ENCODE measurements around the gene PTPRH. TPM values are rescaled to one million over a fixed set of nuclear protein-coding genes. Genes with fewer than 3 reads are reported as not detected.
A peak's percentile ranks its signal among the peaks of the same experiment; 100 is the strongest.

PTPRH gene
- total and polyA plus RNA-seq, 9 of the 15 experiments (the other 6 are each of a cell fraction or from before 2014, with no cell fraction given): 0.87 to 34.3 (median 22.7) TPM

DNA sequence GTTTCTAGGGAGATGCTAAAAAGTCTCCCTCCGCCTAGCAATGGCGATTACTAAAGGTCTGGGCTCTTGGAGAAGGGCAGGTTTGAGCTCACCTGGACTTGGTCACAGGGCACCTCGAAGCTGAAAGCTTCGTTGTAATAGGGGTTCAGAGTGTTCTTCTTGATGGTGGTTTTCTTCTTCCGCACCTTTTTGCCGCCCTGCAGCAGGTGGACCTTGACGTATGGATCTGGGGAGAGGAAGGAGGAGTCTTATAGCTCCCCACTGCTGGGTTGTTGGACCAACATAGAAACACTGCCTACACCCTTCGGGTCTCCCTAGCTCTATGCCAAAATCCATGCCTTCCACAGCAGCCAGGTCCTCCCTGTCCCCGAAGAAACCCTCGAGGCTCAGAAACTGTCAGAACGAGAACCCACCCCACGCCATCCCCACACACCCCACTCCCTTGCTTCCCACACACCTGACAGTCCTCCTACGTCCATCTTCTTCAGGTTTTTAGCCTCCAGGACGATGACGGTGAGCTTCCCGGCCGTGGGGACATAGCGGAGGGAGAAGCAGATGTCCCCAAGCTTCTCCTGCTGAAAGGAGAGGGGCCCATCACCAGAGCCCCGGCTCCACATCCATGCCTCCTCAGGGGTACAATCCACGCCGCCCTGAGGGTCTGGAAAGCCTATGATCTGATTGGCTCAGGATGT, 34.7 kb downstream of the PTPRH start (continued):
- TF ChIP-seq, protein P1, sequence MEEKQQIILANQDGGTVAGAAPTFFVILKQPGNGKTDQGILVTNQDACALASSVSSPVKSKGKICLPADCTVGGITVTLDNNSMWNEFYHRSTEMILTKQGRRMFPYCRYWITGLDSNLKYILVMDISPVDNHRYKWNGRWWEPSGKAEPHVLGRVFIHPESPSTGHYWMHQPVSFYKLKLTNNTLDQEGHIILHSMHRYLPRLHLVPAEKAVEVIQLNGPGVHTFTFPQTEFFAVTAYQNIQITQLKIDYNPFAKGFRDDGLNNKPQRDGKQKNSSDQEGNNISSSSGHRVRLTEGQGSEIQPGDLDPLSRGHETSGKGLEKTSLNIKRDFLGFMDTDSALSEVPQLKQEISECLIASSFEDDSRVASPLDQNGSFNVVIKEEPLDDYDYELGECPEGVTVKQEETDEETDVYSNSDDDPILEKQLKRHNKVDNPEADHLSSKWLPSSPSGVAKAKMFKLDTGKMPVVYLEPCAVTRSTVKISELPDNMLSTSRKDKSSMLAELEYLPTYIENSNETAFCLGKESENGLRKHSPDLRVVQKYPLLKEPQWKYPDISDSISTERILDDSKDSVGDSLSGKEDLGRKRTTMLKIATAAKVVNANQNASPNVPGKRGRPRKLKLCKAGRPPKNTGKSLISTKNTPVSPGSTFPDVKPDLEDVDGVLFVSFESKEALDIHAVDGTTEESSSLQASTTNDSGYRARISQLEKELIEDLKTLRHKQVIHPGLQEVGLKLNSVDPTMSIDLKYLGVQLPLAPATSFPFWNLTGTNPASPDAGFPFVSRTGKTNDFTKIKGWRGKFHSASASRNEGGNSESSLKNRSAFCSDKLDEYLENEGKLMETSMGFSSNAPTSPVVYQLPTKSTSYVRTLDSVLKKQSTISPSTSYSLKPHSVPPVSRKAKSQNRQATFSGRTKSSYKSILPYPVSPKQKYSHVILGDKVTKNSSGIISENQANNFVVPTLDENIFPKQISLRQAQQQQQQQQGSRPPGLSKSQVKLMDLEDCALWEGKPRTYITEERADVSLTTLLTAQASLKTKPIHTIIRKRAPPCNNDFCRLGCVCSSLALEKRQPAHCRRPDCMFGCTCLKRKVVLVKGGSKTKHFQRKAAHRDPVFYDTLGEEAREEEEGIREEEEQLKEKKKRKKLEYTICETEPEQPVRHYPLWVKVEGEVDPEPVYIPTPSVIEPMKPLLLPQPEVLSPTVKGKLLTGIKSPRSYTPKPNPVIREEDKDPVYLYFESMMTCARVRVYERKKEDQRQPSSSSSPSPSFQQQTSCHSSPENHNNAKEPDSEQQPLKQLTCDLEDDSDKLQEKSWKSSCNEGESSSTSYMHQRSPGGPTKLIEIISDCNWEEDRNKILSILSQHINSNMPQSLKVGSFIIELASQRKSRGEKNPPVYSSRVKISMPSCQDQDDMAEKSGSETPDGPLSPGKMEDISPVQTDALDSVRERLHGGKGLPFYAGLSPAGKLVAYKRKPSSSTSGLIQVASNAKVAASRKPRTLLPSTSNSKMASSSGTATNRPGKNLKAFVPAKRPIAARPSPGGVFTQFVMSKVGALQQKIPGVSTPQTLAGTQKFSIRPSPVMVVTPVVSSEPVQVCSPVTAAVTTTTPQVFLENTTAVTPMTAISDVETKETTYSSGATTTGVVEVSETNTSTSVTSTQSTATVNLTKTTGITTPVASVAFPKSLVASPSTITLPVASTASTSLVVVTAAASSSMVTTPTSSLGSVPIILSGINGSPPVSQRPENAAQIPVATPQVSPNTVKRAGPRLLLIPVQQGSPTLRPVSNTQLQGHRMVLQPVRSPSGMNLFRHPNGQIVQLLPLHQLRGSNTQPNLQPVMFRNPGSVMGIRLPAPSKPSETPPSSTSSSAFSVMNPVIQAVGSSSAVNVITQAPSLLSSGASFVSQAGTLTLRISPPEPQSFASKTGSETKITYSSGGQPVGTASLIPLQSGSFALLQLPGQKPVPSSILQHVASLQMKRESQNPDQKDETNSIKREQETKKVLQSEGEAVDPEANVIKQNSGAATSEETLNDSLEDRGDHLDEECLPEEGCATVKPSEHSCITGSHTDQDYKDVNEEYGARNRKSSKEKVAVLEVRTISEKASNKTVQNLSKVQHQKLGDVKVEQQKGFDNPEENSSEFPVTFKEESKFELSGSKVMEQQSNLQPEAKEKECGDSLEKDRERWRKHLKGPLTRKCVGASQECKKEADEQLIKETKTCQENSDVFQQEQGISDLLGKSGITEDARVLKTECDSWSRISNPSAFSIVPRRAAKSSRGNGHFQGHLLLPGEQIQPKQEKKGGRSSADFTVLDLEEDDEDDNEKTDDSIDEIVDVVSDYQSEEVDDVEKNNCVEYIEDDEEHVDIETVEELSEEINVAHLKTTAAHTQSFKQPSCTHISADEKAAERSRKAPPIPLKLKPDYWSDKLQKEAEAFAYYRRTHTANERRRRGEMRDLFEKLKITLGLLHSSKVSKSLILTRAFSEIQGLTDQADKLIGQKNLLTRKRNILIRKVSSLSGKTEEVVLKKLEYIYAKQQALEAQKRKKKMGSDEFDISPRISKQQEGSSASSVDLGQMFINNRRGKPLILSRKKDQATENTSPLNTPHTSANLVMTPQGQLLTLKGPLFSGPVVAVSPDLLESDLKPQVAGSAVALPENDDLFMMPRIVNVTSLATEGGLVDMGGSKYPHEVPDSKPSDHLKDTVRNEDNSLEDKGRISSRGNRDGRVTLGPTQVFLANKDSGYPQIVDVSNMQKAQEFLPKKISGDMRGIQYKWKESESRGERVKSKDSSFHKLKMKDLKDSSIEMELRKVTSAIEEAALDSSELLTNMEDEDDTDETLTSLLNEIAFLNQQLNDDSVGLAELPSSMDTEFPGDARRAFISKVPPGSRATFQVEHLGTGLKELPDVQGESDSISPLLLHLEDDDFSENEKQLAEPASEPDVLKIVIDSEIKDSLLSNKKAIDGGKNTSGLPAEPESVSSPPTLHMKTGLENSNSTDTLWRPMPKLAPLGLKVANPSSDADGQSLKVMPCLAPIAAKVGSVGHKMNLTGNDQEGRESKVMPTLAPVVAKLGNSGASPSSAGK (IDR thresholded peaks at IDR 0.05): peak; percentile 26
- TF ChIP-seq SRSF9 (IDR thresholded peaks at IDR 0.05; ENCODE audit: borderline replicate concordance, low read depth, low read length): no peak
- TF ChIP-seq, protein P2, sequence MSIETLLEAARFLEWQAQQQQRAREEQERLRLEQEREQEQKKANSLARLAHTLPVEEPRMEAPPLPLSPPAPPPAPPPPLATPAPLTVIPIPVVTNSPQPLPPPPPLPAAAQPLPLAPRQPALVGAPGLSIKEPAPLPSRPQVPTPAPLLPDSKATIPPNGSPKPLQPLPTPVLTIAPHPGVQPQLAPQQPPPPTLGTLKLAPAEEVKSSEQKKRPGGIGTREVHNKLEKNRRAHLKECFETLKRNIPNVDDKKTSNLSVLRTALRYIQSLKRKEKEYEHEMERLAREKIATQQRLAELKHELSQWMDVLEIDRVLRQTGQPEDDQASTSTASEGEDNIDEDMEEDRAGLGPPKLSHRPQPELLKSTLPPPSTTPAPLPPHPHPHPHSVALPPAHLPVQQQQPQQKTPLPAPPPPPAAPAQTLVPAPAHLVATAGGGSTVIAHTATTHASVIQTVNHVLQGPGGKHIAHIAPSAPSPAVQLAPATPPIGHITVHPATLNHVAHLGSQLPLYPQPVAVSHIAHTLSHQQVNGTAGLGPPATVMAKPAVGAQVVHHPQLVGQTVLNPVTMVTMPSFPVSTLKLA (conservative IDR thresholded peaks at IDR 0.05): peak in 1 of 2 experiments; percentile 45; a peak in 1 of 4 replicates
- 0 out of 2 replicates have a peak, but pooled peaks have one; percentile 8 for TF ChIP-seq ZBTB7A (IDR thresholded peaks at IDR 0.05; ENCODE audit: borderline replicate concordance, control insufficient read depth, low read depth, low read length)
- TF ChIP-seq ARNT (IDR thresholded peaks at IDR 0.05): 0 out of 4 replicates have a peak, but pooled peaks of 1 of the 2 experiments have one; percentile 35
- TF ChIP-seq ZNF695 (CRISPR knock-in tag; IDR thresholded peaks at IDR 0.05): no peak
- TF ChIP-seq, protein P3, sequence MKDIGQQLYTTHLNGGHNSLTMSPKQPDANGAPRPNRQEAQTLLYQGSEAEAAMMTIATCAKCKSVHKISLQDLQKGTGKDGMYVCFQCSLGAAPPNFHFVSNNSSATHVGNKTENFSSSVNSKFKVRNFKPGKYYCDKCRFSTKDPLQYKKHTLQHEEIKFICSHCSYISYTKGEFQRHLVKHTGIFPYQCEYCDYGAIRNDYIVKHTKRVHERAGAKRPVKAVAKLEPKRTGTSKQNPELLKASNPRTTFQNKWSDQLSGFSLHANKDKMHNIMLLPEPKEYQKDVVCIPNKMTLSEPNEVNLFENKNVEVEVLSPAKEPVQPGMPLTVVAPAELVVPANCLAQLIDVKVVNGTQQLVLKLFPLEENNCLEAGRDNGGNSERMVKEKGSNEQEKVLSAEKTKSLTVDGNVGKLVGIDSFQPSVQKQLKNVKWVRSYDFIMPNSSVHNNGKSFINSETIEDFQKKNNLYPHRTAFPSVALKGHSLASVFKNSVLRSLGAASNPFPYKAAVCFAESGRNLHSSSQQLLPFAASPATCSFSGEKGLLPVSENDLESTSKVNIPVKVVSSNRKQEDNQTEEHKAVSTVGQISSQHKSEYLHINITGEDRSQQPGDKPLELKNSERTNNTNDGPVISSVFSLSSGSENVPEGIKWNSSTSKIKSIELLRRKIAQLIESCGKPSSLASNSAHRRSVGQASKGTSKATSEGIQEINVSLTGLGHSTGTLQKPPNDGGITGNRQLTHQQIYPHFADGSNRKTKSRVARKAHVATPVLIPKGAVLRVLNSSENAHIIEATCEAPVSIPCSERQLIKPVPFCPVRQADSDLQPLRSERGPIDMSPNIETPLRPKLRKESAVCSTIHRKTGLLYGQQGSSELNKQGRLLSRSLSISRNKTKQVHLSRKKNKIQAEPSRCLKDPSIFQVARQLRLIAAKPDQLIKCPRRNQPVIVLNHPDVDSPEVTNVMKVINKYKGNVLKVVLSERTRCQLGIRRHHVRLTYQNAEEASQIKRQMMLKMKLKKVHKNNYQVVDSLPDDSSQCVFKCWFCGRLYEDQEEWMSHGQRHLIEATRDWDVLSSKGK (CRISPR knock-in tag; IDR thresholded peaks at IDR 0.05): no peak
- TF ChIP-seq ZEB2 (IDR thresholded peaks at IDR 0.05): peak; percentile 67; the same call in 1 of the 2 replicates
- peak; percentile 67 for TF ChIP-seq TBP (optimal IDR thresholded peaks at IDR 0.05; ENCODE audit: low read depth, low read length)
- peak; percentile 17; the same call in 1 of the 2 replicates for TF ChIP-seq MBD2 (IDR thresholded peaks at IDR 0.05; ENCODE audit: borderline replicate concordance, low read depth)

Measured in K562 (cell line).